ENCODE measurements around the gene PKIG. TPM values are rescaled to one million over a fixed set of nuclear protein-coding genes. Genes with fewer than 3 reads are reported as not detected.
"Not testable (repeated sequence)": the region's sequence is repeated elsewhere in the genome, so short reads cannot be mapped to it uniquely, and the experiment has no call there.

Gene PKIG
- total and polyA plus RNA-seq, 5 donors from 2014 or later, result 0.44 to 1.6 (median 1.1) TPM

GRCh38 chr20:44560229-44560628, 22.1 kb upstream of the PKIG start:
- H3K27ac ChIP-seq (ENCODE audit: insufficient read depth, low read length, poor library complexity, severe bottlenecking), result no peak overlapping the region
- H3K27ac Mint-ChIP-seq, result no peak overlapping the region
- ATAC-seq (ENCODE audit: low read depth in 2 of 2), result no peak

GRCh38 chr20:44560818-44561217, 21.6 kb upstream of the PKIG start:
- not testable (repeated sequence) for ATAC-seq (ENCODE audit: low read depth in 2 of 2); H3K4me1 ChIP-seq (ENCODE audit: control insufficient read depth, insufficient read depth, low read length, poor library complexity, severe bottlenecking); H3K9me3 Mint-ChIP-seq; H3K27ac Mint-ChIP-seq; H3K4me3 Mint-ChIP-seq; H3K36me3 ChIP-seq (ENCODE audit: control insufficient read depth, insufficient read depth, low read length); H3K36me3 Mint-ChIP-seq; H3K27ac ChIP-seq (ENCODE audit: insufficient read depth, low read length, poor library complexity, severe bottlenecking); DNase-seq; H3K4me1 Mint-ChIP-seq; H3K4me3 ChIP-seq (ENCODE audit: low read depth, low read length); H3K9me3 ChIP-seq (ENCODE audit: control insufficient read depth in 2 of 2, low read length in 2 of 2)
- peaks cover 33% of the 10 kb centered on the region for H3K27me3 Mint-ChIP-seq
- H3K27me3 ChIP-seq (ENCODE audit: control insufficient read depth, insufficient read depth, low read length), result peaks cover 10% of the 10 kb centered on the region

More at GRCh38 chr20:44560229-44560628, 22.1 kb upstream of the PKIG start:
- no peaks in the 10 kb centered on the region for H3K4me1 ChIP-seq (ENCODE audit: control insufficient read depth, insufficient read depth, low read length, poor library complexity, severe bottlenecking)
- peaks cover 33% of the 10 kb centered on the region for H3K27me3 Mint-ChIP-seq
- no peak for DNase-seq
- H3K4me1 Mint-ChIP-seq, result no peaks in the 10 kb centered on the region
- H3K9me3 Mint-ChIP-seq, result no peaks in the 10 kb centered on the region
- H3K36me3 ChIP-seq (ENCODE audit: control insufficient read depth, insufficient read depth, low read length), result no peaks in the 10 kb centered on the region
- no peak overlapping the region for H3K4me3 Mint-ChIP-seq
- no peaks in the 10 kb centered on the region for H3K36me3 Mint-ChIP-seq
- H3K27me3 ChIP-seq (ENCODE audit: control insufficient read depth, insufficient read depth, low read length), result peaks cover 10% of the 10 kb centered on the region
- H3K4me3 ChIP-seq (ENCODE audit: low read depth, low read length), result no peak overlapping the region
- no peaks in the 10 kb centered on the region for H3K9me3 ChIP-seq (ENCODE audit: control insufficient read depth in 2 of 2, low read length in 2 of 2)

- no peak overlapping the region for H3K4me3 Mint-ChIP-seq
- H3K27ac Mint-ChIP-seq, result no peak overlapping the region
- Histone ChIP-seq H3K4me1 (ENCODE audit: control insufficient read depth, insufficient read depth, low read length, poor library complexity, severe bottlenecking) (no peaks in the 10 kb centered on the region), H3K36me3 (ENCODE audit: control insufficient read depth, insufficient read depth, low read length) (no peaks in the 10 kb centered on the region), H3K27ac (ENCODE audit: insufficient read depth, low read length, poor library complexity, severe bottlenecking) (no peak overlapping the region), H3K4me3 (ENCODE audit: low read depth, low read length) (no peak overlapping the region), H3K27me3 (ENCODE audit: control insufficient read depth, insufficient read depth, low read length) (peaks cover 10% of the 10 kb centered on the region), H3K9me3 (ENCODE audit: control insufficient read depth in 2 of 2, low read length in 2 of 2) (no peaks in the 10 kb centered on the region)
- peaks cover 33% of the 10 kb centered on the region for H3K27me3 Mint-ChIP-seq
- ATAC-seq (ENCODE audit: low read depth in 2 of 2), result no peak
- no peaks in the 10 kb centered on the region for H3K4me1 Mint-ChIP-seq
- no peaks in the 10 kb centered on the region for H3K9me3 Mint-ChIP-seq
- H3K36me3 Mint-ChIP-seq, result no peaks in the 10 kb centered on the region
- DNase-seq, result no peak
Measured at GRCh38 chr20:44561876-44562275, 20.5 kb upstream of the PKIG start.

GRCh38 chr20:44566018-44566417, 16.4 kb upstream of the PKIG start:
- Mint-ChIP-seq H3K4me3 (no peak overlapping the region), H3K9me3 (no peaks in the 10 kb centered on the region), H3K4me1 (peaks cover 0 to 3% (median 0%) of the 10 kb centered on the region in 4 donors), H3K36me3 (no peaks in the 10 kb centered on the region), H3K27ac (peak overlapping the region in 1 of 3 donors; percentile 56), H3K27me3 (peaks cover 26% of the 10 kb centered on the region)
- ATAC-seq (ENCODE audit: low read depth in 2 of 2), result no peak
- Histone ChIP-seq H3K27ac (ENCODE audit: insufficient read depth, low read length, poor library complexity, severe bottlenecking) (no peak overlapping the region), H3K9me3 (ENCODE audit: control insufficient read depth in 2 of 2, low read length in 2 of 2) (no peaks in the 10 kb centered on the region), H3K4me1 (ENCODE audit: control insufficient read depth, insufficient read depth, low read length, poor library complexity, severe bottlenecking) (no peaks in the 10 kb centered on the region), H3K27me3 (ENCODE audit: control insufficient read depth, insufficient read depth, low read length) (peaks cover 5% of the 10 kb centered on the region), H3K36me3 (ENCODE audit: control insufficient read depth, insufficient read depth, low read length) (no peaks in the 10 kb centered on the region), H3K4me3 (ENCODE audit: low read depth, low read length) (no peak overlapping the region)
- DNase-seq, result no peak

- Mint-ChIP-seq H3K4me3 (no peak overlapping the region), H3K9me3 (no peaks in the 10 kb centered on the region), H3K4me1 (peaks cover 0 to 5% (median 4%) of the 10 kb centered on the region in 4 donors), H3K36me3 (no peaks in the 10 kb centered on the region), H3K27me3 (peaks cover 24% of the 10 kb centered on the region), H3K27ac (no peak overlapping the region)
- H3K27me3 ChIP-seq (ENCODE audit: control insufficient read depth, insufficient read depth, low read length), result peaks cover 5% of the 10 kb centered on the region
- ATAC-seq (ENCODE audit: low read depth in 2 of 2) (no peak), DNase-seq (no peak)
- no peaks in the 10 kb centered on the region for H3K4me1 ChIP-seq (ENCODE audit: control insufficient read depth, insufficient read depth, low read length, poor library complexity, severe bottlenecking)
- H3K27ac ChIP-seq (ENCODE audit: insufficient read depth, low read length, poor library complexity, severe bottlenecking), result no peak overlapping the region
- no peaks in the 10 kb centered on the region for H3K9me3 ChIP-seq (ENCODE audit: control insufficient read depth in 2 of 2, low read length in 2 of 2)
- H3K4me3 ChIP-seq (ENCODE audit: low read depth, low read length), result no peak overlapping the region
- no peaks in the 10 kb centered on the region for H3K36me3 ChIP-seq (ENCODE audit: control insufficient read depth, insufficient read depth, low read length)
Measured at GRCh38 chr20:44566811-44567210, 15.6 kb upstream of the PKIG start.

- no peak for ATAC-seq (ENCODE audit: low read depth in 2 of 2)
- H3K27ac ChIP-seq (ENCODE audit: insufficient read depth, low read length, poor library complexity, severe bottlenecking), result no peak overlapping the region
- no peaks in the 10 kb centered on the region for H3K36me3 ChIP-seq (ENCODE audit: control insufficient read depth, insufficient read depth, low read length)
- Mint-ChIP-seq H3K4me3 (no peak overlapping the region), H3K27ac (no peak overlapping the region), H3K36me3 (no peaks in the 10 kb centered on the region), H3K9me3 (no peaks in the 10 kb centered on the region), H3K4me1 (peaks cover 0 to 5% (median 4%) of the 10 kb centered on the region in 4 donors), H3K27me3 (peaks cover 5% of the 10 kb centered on the region)
- H3K4me3 ChIP-seq (ENCODE audit: low read depth, low read length), result no peak overlapping the region
- no peaks in the 10 kb centered on the region for H3K9me3 ChIP-seq (ENCODE audit: control insufficient read depth in 2 of 2, low read length in 2 of 2)
- peaks cover 2% of the 10 kb centered on the region for H3K27me3 ChIP-seq (ENCODE audit: control insufficient read depth, insufficient read depth, low read length)
- no peak for DNase-seq
- no peaks in the 10 kb centered on the region for H3K4me1 ChIP-seq (ENCODE audit: control insufficient read depth, insufficient read depth, low read length, poor library complexity, severe bottlenecking)
Measured at GRCh38 chr20:44570367-44570766, 12.0 kb upstream of the PKIG start.

GRCh38 chr20:44571362-44571988, 10.9 kb upstream of the PKIG start:
- no peaks in the 10 kb centered on the region for H3K36me3 ChIP-seq (ENCODE audit: control insufficient read depth, insufficient read depth, low read length)
- Mint-ChIP-seq H3K27ac (peak overlapping the region in 1 of 3 donors; percentile 32), H3K4me3 (no peak overlapping the region), H3K9me3 (no peaks in the 10 kb centered on the region), H3K36me3 (no peaks in the 10 kb centered on the region), H3K4me1 (peaks cover 0 to 6% (median 4%) of the 10 kb centered on the region in 4 donors), H3K27me3 (peaks cover 5% of the 10 kb centered on the region)
- no peak overlapping the region for H3K4me3 ChIP-seq (ENCODE audit: low read depth, low read length)
- ATAC-seq (ENCODE audit: low read depth in 2 of 2) (peak; percentile 31 to 40), DNase-seq (peak in 2 of 3 donors; percentile 9 to 37)
- peaks cover 2% of the 10 kb centered on the region for H3K27me3 ChIP-seq (ENCODE audit: control insufficient read depth, insufficient read depth, low read length)
- no peaks in the 10 kb centered on the region for H3K9me3 ChIP-seq (ENCODE audit: control insufficient read depth in 2 of 2, low read length in 2 of 2)
- no peaks in the 10 kb centered on the region for H3K4me1 ChIP-seq (ENCODE audit: control insufficient read depth, insufficient read depth, low read length, poor library complexity, severe bottlenecking)
- no peak overlapping the region for H3K27ac ChIP-seq (ENCODE audit: insufficient read depth, low read length, poor library complexity, severe bottlenecking)
